Measurements from ENCODE around the gene TMEM117.

Gene TMEM117

GRCh38 chr12:44054281-44054680 lies 218.4 kb downstream of the TMEM117 start:
- TF ChIP-seq, protein P1, sequence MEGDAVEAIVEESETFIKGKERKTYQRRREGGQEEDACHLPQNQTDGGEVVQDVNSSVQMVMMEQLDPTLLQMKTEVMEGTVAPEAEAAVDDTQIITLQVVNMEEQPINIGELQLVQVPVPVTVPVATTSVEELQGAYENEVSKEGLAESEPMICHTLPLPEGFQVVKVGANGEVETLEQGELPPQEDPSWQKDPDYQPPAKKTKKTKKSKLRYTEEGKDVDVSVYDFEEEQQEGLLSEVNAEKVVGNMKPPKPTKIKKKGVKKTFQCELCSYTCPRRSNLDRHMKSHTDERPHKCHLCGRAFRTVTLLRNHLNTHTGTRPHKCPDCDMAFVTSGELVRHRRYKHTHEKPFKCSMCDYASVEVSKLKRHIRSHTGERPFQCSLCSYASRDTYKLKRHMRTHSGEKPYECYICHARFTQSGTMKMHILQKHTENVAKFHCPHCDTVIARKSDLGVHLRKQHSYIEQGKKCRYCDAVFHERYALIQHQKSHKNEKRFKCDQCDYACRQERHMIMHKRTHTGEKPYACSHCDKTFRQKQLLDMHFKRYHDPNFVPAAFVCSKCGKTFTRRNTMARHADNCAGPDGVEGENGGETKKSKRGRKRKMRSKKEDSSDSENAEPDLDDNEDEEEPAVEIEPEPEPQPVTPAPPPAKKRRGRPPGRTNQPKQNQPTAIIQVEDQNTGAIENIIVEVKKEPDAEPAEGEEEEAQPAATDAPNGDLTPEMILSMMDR (IDR thresholded peaks at IDR 0.05; ENCODE audit: low read depth, low read length), result no peak
- TF ChIP-seq, protein P2, sequence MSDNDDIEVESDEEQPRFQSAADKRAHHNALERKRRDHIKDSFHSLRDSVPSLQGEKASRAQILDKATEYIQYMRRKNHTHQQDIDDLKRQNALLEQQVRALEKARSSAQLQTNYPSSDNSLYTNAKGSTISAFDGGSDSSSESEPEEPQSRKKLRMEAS (IDR thresholded peaks at IDR 0.05; ENCODE audit: low read depth, low read length), result no peak
- TF ChIP-seq POLR2A (IDR thresholded peaks at IDR 0.05; ENCODE audit: extremely low read depth, insufficient read length), result no peak
- TF ChIP-seq MYC (IDR thresholded peaks at IDR 0.05; ENCODE audit: low read depth, low read length), result no peak
- no peak for DNase-seq (ENCODE audit: low read depth)

DNA sequence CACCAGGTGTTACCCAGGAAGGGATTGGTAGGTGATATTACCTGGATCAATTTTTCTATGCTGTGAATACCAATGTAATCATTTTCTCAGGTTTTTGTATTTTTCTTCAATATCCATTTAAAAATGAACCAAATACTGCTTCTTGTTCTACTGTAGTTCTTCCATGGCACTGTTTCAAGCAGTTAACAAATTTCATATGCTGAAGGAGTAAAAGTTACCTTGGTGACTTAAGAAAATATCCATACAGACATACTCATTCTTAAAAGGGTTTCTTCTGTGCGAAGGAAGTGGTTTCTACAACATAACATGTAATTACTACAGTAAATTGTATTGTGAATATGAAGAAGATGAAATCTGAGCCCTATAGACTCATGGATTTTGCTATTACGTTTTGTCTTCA lies 222.5 kb downstream of the TMEM117 start:
- H3K4me3 ChIP-seq (ENCODE audit: low read depth, low read length), result no peak overlapping the region
- no peak for DNase-seq (ENCODE audit: low read depth)
- no peak for TF ChIP-seq POLR2A (IDR thresholded peaks at IDR 0.05; ENCODE audit: extremely low read depth, insufficient read length)
- no peak for TF ChIP-seq MYC (IDR thresholded peaks at IDR 0.05; ENCODE audit: low read depth, low read length)
- TF ChIP-seq, protein P2 (IDR thresholded peaks at IDR 0.05; ENCODE audit: low read depth, low read length), result no peak
- TF ChIP-seq, protein P1 (IDR thresholded peaks at IDR 0.05; ENCODE audit: low read depth, low read length), result no peak

More at GRCh38 chr12:44054281-44054680, 218.4 kb downstream of the TMEM117 start:
- no peak overlapping the region for H3K4me3 ChIP-seq (ENCODE audit: low read depth, low read length)

DNA sequence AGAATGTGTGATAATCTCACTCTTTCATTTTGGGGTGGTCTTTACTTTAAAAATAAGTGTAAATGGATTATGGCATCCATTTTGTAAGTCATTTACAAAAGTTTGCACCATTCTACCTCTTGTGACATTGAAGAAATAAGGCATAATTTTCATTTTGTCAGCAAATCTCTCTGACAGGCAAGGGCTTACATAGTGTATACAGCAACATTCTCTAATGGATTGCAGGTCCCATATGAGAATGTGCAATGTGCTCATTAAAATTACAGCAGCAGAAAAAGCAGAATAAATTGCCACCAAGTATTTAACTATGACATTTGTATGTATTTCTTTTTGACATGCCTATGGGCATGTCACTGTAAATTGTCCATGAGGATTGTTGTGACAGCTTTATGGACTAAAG lies 223.6 kb downstream of the TMEM117 start:
- TF ChIP-seq, protein P2 (IDR thresholded peaks at IDR 0.05; ENCODE audit: low read depth, low read length), result no peak
- TF ChIP-seq, protein P1 (IDR thresholded peaks at IDR 0.05; ENCODE audit: low read depth, low read length), result no peak
- TF ChIP-seq MYC (IDR thresholded peaks at IDR 0.05; ENCODE audit: low read depth, low read length), result no peak
- no peak overlapping the region for H3K4me3 ChIP-seq (ENCODE audit: low read depth, low read length)
- DNase-seq (ENCODE audit: low read depth), result no peak

- no peak for DNase-seq (ENCODE audit: low read depth)
- H3K4me3 ChIP-seq (ENCODE audit: low read depth, low read length), result no peak overlapping the region
- TF ChIP-seq POLR2A (IDR thresholded peaks at IDR 0.05; ENCODE audit: extremely low read depth, insufficient read length) (no peak), MYC (IDR thresholded peaks at IDR 0.05; ENCODE audit: low read depth, low read length) (no peak)
- TF ChIP-seq, protein P1 (IDR thresholded peaks at IDR 0.05; ENCODE audit: low read depth, low read length), result no peak
- TF ChIP-seq, protein P2 (IDR thresholded peaks at IDR 0.05; ENCODE audit: low read depth, low read length), result no peak
These were observed 227.8 kb downstream of the TMEM117 start for GRCh38 chr12:44063671-44064070.

DNA sequence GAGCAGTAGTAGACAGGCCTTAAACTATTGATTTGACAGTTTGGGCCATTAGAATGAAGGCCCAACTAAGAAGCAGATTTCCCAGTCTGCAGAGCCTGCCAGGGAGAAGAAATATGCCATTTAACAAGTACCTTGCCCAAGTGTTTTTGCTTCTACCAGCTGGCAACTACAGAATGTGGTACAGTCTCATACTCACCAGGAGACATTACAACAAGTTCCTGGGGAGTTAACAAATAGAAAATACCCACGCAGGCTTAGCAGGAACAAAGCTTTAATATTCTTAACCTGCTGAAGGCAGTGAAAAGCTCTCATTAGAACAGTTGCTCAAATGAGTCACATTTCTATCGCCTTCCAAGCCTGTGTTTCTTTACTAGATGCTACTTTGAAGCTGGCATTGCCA lies 241.0 kb downstream of the TMEM117 start:
- H3K4me3 ChIP-seq (ENCODE audit: low read depth, low read length), result no peak overlapping the region
- no peak for DNase-seq (ENCODE audit: low read depth)

More for the DNA sequence above, 241.0 kb downstream of the TMEM117 start:
- TF ChIP-seq POLR2A (IDR thresholded peaks at IDR 0.05; ENCODE audit: extremely low read depth, insufficient read length) (no peak), MYC (IDR thresholded peaks at IDR 0.05; ENCODE audit: low read depth, low read length) (no peak)
- TF ChIP-seq, protein P1 (IDR thresholded peaks at IDR 0.05; ENCODE audit: low read depth, low read length), result no peak
- TF ChIP-seq, protein P2 (IDR thresholded peaks at IDR 0.05; ENCODE audit: low read depth, low read length), result no peak

All from NB4 (cell line).